ENCODE results near the gene TMEM254.

TMEM254 gene

DNA sequence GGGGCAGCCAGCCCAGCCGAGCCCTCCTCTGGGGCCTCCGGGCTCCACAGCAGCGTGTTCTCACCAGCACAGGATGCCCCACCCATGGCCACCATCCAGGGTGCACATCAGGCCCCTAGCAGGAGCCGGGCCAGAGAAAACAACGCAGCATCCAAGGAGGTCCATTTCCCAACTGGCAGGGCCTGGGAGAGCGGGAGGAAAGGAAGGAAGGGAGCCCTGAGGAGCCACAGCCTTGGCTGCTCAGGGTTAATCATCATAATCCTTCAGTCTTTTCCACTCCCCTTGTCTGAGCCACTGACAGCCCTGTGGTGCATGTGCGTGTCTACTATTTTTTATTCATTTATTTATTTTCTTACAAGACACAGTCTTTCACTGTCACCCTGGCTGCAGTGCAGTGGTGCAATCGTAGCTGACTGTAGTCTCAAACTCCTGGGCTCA is 57.7 kb downstream of the TMEM254 start:
- no peak for DNase-seq

DNA sequence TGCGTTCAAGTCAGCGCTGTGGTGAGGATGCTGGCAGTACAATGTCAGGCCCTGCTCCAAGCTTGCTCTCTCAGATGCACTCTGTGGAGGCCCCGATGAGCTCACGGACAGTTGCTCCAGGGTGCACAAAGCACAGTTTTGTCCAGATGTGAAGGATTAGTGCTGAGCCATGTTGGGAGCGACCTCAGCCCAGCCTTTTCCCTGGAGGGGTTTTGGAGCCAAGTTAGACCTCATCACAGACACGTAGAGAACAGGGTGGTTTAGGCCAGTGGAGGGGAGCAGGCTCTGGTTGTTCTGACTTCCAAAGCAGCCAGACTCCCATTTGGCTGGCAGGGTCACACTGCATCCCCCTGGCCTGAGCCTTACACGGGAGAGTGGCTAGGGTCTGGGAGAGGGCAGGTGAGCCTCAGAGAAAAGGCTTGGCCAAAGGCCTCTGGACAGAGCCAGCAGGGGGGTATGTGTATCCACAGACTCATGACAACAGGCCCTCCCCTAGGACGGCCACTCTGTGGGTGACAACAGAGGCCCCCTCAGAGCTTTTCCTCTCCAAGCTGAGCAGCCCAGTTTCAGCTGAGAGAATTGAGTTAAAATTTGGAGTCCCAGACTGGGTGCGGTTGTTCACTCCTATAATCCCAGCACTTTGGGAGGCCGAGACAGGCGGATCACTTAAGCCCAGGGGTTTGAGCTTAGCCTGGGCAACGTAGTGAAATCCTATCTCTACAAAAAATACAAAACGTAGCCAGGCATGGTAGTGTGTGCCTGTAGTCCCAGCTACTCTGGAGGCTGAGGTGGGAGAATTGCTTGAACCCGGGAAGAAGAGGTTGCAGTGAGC is 58.8 kb downstream of the TMEM254 start:
- no peak for DNase-seq

DNA sequence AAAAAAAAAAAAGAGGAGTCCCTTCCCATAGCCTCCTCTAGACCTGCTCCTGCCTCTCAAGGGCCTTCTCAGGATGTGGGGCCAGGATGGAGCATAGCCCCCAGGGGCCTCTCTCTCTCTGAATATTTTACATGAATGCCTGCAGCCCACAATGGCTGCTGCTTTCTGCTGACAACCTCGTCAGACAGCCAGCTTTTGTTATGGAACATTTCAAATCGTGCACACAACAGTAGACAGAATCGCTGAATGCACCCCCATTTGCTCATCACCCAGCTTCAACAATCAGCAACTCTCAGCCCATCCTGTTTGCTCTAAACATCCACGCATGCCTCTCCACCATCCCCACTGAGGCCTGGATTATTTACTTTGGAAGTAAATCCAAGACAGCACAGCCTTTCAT is 59.5 kb downstream of the TMEM254 start:
- no peak for DNase-seq

GRCh38 chr10:80139265-80139664 is 60.8 kb downstream of the TMEM254 start:
- DNase-seq: no peak

GRCh38 chr10:80140251-80140650 is 61.8 kb downstream of the TMEM254 start:
- DNase-seq: no peak

GRCh38 chr10:80141696-80142460 is 63.4 kb downstream of the TMEM254 start:
- DNase-seq: no peak
